PC-3 (cell line): ENCODE results near the gene PCID2. TPM values are rescaled to one million over a fixed set of nuclear protein-coding genes. Genes with fewer than 3 reads are reported as not detected.

Source experiments
- ATAC-seq: fragments of 200-7000 bp; cut with Tn5 transposase; 2 replicates; pipeline ENCODE4 v1.9.1; 2020; ENCODE audit warnings: mild to moderate bottlenecking, moderate library complexity
- BruUV-seq: library from RNA; stranded (reverse); fragments of 400-500 nt; replicated peaks from 2 replicates; lab custom pipeline; 2021; lab: Mats Ljungman, UMichigan
- CTCF ChIA-PET: fragments of 300-600 bp; sonication (Branson Sonifier 250); formaldehyde crosslinking; loops from one replicate; lab custom pipeline; 2022; ENCODE audit warnings: antibody characterized with exemption; lab: Charles Lee
- POLR2A ChIA-PET: fragments of 300-600 bp; sonication (Branson Sonifier 250); formaldehyde crosslinking; loops from one replicate; lab custom pipeline; 2022; ENCODE audit warnings: antibody characterized with exemption; ENCODE audit not compliant: unreplicated experiment; lab: Charles Lee
- DNase-seq: peaks from one replicate; pipeline ENCODE4 v3.0.0-alpha.2; 2015
- H2AFZ ChIP-seq: fragments of 300-600 bp; sonication (generic); 2 replicates; pipeline ENCODE4 v1.6.0; 2016; ENCODE audit warnings: antibody characterized with exemption, low read length
- H3F3A ChIP-seq: fragments of 300-600 bp; sonication (generic); one replicate; pipeline ENCODE4 v1.6.0; 2017; ENCODE audit warnings: antibody characterized with exemption, low read length, control low read depth, mild to moderate bottlenecking; ENCODE audit not compliant: unreplicated experiment
- H3K27ac ChIP-seq: fragments of 300-600 bp; sonication (generic); 2 replicates; pipeline ENCODE4 v1.5.1; 2016; ENCODE audit warnings: mild to moderate bottlenecking, low read length
- H3K27me3 ChIP-seq: fragments of 300-600 bp; sonication (generic); 2 replicates; pipeline ENCODE4 v1.6.1; 2016; ENCODE audit warnings: low read length, mixed read lengths
- H3K36me3 ChIP-seq: fragments of 300-600 bp; sonication (generic); 2 replicates; pipeline ENCODE4 v1.6.1; 2016; ENCODE audit warnings: low read depth, mixed run types, low read length, mixed read lengths
- H3K4me1 ChIP-seq: fragments of 300-600 bp; sonication (generic); 2 replicates; pipeline ENCODE4 v1.5.1; 2016; ENCODE audit warnings: low read length; ENCODE audit not compliant: insufficient read depth
- H3K4me2 ChIP-seq: fragments of 300-600 bp; sonication (generic); 2 replicates; pipeline ENCODE4 v1.6.0; 2016; ENCODE audit warnings: low read length
- H3K4me3 ChIP-seq: fragments of 300-600 bp; sonication (generic); 2 replicates; pipeline ENCODE4 v1.5.1; 2016; ENCODE audit warnings: mild to moderate bottlenecking, low read length, mixed read lengths
- H3K79me2 ChIP-seq: fragments of 300-600 bp; sonication (generic); 2 replicates; pipeline ENCODE4 v1.6.1; 2017; ENCODE audit warnings: low read length, mixed read lengths
- H3K9ac ChIP-seq: fragments of 300-600 bp; sonication (generic); 2 replicates; pipeline ENCODE4 v1.6.0; 2016; ENCODE audit warnings: mild to moderate bottlenecking, low read length
- H3K9me2 ChIP-seq: fragments of 300-600 bp; sonication (generic); replicated peaks from 2 replicates; pipeline ENCODE4 v1.6.1; 2016; ENCODE audit warnings: mixed run types, low read length, mixed read lengths
- H3K9me3 ChIP-seq: fragments of 300-600 bp; sonication (generic); 2 replicates; pipeline ENCODE4 v1.6.1; 2016; ENCODE audit warnings: low read length, mixed read lengths
- H4K20me1 ChIP-seq: fragments of 300-600 bp; sonication (generic); 2 replicates; pipeline ENCODE4 v1.6.1; 2016; ENCODE audit warnings: low read length, mixed read lengths
- EZH2 ChIP-seq: fragments of 300-600 bp; sonication (generic); IDR thresholded peaks from one replicate; pipeline ENCODE4 v1.6.1; 2017; ENCODE audit warnings: antibody characterized with exemption, mild to moderate bottlenecking, low read length; ENCODE audit not compliant: unreplicated experiment
- EZH2phosphoT487 ChIP-seq: fragments of 300-600 bp; sonication (generic); IDR thresholded peaks from 2 replicates; pipeline ENCODE4 v1.6.1; 2018; ENCODE audit warnings: mild to moderate bottlenecking, antibody characterized with exemption, low read length, borderline replicate concordance
- intact Hi-C: fragments of 100-400 bp; cut with micrococcal nuclease; formaldehyde crosslinking; loops from 2 replicates; pipeline ENCODE4 v1.9.0; 2023
- total RNA-seq: library from RNA; depleted of rRNA; stranded (reverse); fragments of >200 nt; gene quantifications from 2 replicates; pipeline ENCODE4 v1.2.3, GENCODE V29; 2014
- TF ChIP-seq, protein P1 (sequence below): fragments of 300-600 bp; sonication (generic); conservative IDR thresholded peaks from 2 replicates; pipeline ENCODE4 v1.5.1; 2017; ENCODE audit warnings: antibody characterized with exemption, low read depth, mild to moderate bottlenecking, low read length

PCID2 gene
- total RNA-seq, 1 experiment from 2014 or later: 39.4 TPM

DNA sequence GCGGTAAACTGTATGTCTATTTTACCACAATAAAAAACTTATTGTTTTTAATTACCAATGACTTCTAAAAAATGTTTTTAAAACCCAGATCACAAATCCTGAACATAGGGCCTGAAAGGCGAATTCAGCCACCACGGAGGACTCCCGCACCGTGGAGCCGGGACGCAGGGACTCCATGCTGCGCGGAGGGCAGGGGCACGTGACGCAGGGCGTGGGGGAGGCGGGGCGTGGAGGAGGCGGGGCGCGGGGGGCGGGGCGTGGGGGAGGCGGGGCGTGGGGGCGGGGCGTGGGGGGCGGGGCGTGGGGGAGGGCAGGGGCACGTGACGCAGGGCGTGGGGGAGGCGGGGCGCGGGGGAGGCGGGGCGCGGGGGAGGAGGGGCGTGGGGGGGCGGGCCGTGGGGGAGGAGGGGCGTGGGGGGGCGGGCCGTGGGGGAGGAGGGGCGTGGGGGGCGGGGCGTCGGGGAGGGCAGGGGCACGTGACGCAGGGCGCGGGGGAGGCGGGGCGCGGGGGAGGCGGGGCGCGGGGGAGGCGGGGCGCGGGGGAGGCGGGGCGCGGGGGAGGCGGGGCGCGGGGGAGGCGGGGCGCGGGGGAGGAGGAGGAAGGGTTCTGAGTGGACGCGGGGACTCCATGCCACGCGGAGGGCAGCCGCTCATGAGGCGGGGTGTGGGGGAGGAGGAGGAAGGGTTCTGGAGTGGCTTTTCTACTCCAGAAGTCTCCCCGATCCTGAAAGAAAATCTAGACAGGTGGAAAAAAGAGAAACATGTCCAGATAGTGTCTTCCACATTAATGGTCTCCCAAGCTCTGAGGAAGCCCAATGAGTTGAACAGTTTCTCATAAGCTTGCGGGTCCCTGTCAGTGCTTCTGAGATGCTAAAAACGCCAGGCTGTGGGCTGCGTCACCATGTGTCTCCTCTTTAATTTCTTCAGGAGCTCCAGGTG, 54.4 kb downstream of the PCID2 start:
- Histone ChIP-seq H3K9me3 (no peaks in the 10 kb centered on the region), H3K9me2 (no peaks in the 10 kb centered on the region), H3K27ac (no peak overlapping the region), H3K4me1 (peaks cover 16% of the 10 kb centered on the region), H4K20me1 (no peaks in the 10 kb centered on the region), H3K4me2 (peak overlapping the region; percentile 86), H3K27me3 (no peaks in the 10 kb centered on the region), H3K79me2 (no peaks in the 10 kb centered on the region), H3F3A (no peaks in the 10 kb centered on the region), H3K36me3 (no peaks in the 10 kb centered on the region), H3K9ac (peak overlapping the region; percentile 48), H2AFZ (peak overlapping the region; percentile 91), H3K4me3 (peak overlapping the region; percentile 60)
- no peak for TF ChIP-seq EZH2
- TF ChIP-seq EZH2phosphoT487: no peak
- TF ChIP-seq, protein P1, sequence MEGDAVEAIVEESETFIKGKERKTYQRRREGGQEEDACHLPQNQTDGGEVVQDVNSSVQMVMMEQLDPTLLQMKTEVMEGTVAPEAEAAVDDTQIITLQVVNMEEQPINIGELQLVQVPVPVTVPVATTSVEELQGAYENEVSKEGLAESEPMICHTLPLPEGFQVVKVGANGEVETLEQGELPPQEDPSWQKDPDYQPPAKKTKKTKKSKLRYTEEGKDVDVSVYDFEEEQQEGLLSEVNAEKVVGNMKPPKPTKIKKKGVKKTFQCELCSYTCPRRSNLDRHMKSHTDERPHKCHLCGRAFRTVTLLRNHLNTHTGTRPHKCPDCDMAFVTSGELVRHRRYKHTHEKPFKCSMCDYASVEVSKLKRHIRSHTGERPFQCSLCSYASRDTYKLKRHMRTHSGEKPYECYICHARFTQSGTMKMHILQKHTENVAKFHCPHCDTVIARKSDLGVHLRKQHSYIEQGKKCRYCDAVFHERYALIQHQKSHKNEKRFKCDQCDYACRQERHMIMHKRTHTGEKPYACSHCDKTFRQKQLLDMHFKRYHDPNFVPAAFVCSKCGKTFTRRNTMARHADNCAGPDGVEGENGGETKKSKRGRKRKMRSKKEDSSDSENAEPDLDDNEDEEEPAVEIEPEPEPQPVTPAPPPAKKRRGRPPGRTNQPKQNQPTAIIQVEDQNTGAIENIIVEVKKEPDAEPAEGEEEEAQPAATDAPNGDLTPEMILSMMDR: no peak
- intact Hi-C loops: no loop called here
- peak; percentile 61 for ATAC-seq
- TSS peak; percentile 96 for BruUV-seq
- DNase-seq: peak; percentile 50
- ChIA-PET POLR2A (no interaction called here), CTCF (no interaction called here)

DNA sequence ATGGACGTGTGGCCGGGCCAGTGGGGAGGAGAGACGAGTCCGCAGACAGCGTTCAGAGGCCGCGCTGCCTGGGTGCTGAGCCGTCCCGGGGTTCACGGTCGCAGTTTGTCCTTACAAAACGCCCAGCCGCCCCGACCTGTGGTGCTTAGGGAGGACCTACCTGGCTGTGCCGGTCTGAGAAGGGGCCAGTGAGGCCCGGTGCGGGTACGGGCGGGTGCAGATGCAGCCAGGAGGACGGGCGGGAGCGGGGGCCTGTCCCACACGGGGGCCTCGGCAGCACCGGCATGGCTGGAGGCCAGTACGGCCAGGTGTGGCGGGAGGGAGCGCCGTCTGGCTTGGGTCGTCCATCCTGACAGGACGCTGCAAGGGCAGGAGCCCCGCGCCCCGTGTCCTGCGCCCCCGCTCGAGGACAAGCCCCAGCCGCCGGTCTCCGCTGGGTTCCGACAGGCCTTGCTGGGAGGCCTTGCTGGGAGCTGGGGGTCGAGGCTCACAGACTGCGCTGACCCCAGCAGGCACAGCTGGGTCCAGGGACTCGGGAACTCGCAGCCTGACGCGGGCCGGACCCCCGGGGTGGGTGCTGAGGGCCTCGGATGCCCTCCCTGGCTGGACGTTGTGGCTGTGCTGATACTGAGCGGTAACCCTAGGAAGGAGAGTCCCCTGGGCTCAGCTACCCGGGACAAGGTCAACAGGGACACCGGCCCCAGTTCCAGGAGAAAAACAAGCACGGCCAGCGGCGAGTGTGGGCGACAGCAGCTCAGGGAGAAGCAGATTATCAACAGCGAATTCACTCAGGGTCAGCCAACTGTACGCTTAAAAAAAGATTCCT, 55.3 kb downstream of the PCID2 start:
- H3K9me3 ChIP-seq: no peaks in the 10 kb centered on the region
- no peaks in the 10 kb centered on the region for H3K27me3 ChIP-seq
- peak overlapping the region; percentile 48 for H3K9ac ChIP-seq
- H3K27ac ChIP-seq: no peak overlapping the region
- intact Hi-C loops: no loop called here
- no peaks in the 10 kb centered on the region for H4K20me1 ChIP-seq
- peaks cover 16% of the 10 kb centered on the region for H3K4me1 ChIP-seq
- peak; percentile 18 for DNase-seq
- BruUV-seq: TSS peak; percentile 99
- CTCF ChIA-PET: no interaction called here
- ATAC-seq: peak; percentile 74
- no peaks in the 10 kb centered on the region for H3K36me3 ChIP-seq
- H3K4me3 ChIP-seq: peak overlapping the region; percentile 60
- no peaks in the 10 kb centered on the region for H3F3A ChIP-seq
- H3K4me2 ChIP-seq: peak overlapping the region; percentile 86
- no peaks in the 10 kb centered on the region for H3K9me2 ChIP-seq
- peak overlapping the region; percentile 72 for H2AFZ ChIP-seq
- POLR2A ChIA-PET: no interaction called here
- TF ChIP-seq, protein P1: no peak
- no peak for TF ChIP-seq EZH2phosphoT487
- TF ChIP-seq EZH2: no peak
- no peaks in the 10 kb centered on the region for H3K79me2 ChIP-seq
